ENCODE data around the gene PCDHGA11.
"Not testable (repeated sequence)": the region's sequence is repeated elsewhere in the genome, so short reads cannot be mapped to it uniquely, and the experiment has no call there.

PCDHGA11 gene

DNA sequence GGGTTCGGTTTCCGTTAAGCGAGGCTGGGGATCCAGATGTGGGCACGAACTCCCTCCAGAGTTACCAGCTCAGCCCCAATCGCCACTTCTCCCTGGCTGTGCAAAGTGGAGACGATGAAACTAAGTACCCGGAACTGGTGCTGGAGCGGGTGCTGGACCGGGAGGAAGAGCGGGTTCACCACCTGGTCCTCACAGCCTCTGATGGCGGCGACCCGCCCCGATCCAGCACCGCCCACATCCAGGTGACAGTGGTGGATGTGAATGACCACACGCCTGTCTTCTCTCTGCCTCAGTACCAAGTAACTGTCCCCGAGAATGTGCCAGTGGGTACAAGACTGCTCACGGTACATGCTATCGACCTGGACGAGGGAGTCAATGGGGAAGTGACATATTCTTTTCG is 37.5 kb upstream of the PCDHGA11 start:
- TF ChIP-seq, protein P1, sequence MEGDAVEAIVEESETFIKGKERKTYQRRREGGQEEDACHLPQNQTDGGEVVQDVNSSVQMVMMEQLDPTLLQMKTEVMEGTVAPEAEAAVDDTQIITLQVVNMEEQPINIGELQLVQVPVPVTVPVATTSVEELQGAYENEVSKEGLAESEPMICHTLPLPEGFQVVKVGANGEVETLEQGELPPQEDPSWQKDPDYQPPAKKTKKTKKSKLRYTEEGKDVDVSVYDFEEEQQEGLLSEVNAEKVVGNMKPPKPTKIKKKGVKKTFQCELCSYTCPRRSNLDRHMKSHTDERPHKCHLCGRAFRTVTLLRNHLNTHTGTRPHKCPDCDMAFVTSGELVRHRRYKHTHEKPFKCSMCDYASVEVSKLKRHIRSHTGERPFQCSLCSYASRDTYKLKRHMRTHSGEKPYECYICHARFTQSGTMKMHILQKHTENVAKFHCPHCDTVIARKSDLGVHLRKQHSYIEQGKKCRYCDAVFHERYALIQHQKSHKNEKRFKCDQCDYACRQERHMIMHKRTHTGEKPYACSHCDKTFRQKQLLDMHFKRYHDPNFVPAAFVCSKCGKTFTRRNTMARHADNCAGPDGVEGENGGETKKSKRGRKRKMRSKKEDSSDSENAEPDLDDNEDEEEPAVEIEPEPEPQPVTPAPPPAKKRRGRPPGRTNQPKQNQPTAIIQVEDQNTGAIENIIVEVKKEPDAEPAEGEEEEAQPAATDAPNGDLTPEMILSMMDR (IDR thresholded peaks at IDR 0.05; ENCODE audit: borderline replicate concordance, insufficient read depth, low read depth, low read length) = no peak

DNA sequence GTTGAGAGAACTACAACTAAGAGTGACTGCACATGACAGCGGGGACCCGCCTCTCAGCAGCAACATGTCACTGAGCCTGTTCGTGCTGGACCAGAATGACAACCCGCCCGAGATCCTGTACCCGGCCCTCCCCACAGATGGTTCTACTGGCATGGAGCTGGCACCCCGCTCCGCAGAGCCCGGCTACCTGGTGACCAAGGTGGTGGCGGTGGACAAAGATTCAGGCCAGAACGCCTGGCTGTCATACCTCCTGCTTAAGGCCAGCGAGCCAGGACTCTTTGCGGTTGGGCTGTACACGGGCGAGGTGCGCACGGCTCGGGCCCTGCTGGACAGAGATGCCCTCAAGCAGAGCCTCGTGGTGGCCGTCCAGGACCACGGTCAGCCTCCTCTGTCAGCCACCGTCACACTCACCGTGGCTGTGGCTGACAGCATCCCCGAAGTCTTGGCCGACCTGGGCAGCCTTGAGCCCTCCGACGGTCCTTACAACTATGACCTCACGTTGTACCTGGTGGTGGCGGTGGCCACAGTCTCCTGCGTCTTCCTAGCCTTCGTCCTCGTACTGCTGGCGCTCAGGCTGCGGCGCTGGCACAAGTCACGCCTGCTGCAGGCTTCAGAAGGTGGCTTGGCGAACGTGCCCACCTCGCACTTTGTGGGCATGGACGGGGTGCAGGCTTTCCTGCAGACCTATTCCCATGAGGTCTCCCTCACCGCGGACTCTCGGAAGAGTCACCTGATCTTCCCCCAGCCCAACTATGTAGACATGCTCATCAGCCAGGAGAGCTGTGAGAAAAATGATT is 36.2 kb upstream of the PCDHGA11 start:
- TF ChIP-seq, protein P1 (IDR thresholded peaks at IDR 0.05; ENCODE audit: borderline replicate concordance, insufficient read depth, low read depth, low read length) = no peak
- no peak overlapping the region for H3K4me3 ChIP-seq (ENCODE audit: low read depth, low read length)

More for the DNA sequence above, 37.5 kb upstream of the PCDHGA11 start:
- no peak overlapping the region for H3K4me3 ChIP-seq (ENCODE audit: low read depth, low read length)

DNA sequence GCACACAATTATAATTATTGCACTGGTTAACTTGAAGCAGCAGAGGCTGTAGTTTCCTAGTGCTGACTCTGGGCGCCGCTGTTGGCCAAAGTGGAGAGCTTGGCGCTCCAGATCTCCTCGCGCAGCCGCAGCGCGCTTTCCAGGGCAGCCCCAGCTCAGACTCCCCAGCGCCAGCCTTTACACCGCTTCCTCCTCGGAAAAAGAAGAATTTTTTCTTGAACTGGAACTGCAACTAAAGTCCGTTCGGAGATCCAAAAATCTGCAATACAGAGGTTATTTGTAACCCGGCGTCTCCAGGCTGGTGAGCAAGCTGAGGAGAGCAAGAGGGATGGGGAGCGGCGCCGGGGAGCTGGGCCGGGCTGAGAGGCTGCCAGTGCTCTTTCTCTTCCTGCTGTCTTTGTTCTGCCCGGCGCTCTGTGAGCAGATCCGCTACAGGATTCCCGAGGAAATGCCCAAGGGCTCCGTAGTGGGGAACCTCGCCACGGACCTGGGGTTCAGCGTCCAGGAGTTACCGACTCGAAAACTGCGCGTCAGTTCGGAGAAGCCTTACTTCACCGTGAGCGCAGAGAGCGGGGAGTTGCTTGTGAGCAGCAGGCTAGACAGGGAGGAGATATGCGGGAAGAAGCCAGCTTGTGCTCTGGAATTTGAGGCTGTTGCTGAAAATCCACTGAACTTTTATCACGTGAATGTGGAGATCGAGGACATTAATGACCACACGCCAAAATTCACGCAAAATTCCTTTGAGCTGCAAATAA is 33.1 kb upstream of the PCDHGA11 start, which contains the start of gene PCDHGB4:
Gene PCDHGB4, plus strand, starts transcription at position 142 of the 755 bp plus-strand sequence. Its CDS starts 187 bp downstream, at position 329.
- H3K4me3 ChIP-seq (ENCODE audit: low read depth, low read length) = not testable (repeated sequence)
- TF ChIP-seq, protein P1 (IDR thresholded peaks at IDR 0.05; ENCODE audit: borderline replicate concordance, insufficient read depth, low read depth, low read length) = peak; percentile 31; the same call in 1 of the 2 replicates

DNA sequence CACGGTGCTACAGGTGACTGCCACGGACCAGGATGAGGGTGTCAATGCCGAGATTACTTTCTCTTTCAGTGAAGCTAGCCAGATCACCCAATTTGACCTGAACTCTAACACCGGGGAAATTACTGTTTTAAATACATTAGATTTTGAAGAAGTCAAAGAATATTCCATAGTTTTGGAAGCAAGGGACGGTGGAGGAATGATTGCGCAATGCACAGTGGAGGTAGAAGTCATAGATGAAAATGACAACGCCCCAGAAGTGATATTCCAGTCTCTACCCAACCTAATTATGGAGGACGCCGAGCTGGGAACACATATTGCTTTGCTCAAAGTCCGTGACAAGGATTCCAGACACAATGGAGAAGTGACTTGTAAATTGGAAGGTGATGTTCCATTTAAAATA is 32.2 kb upstream of the PCDHGA11 start:
- no peak overlapping the region for H3K4me3 ChIP-seq (ENCODE audit: low read depth, low read length)
- TF ChIP-seq, protein P1 (IDR thresholded peaks at IDR 0.05; ENCODE audit: borderline replicate concordance, insufficient read depth, low read depth, low read length) = no peak

DNA sequence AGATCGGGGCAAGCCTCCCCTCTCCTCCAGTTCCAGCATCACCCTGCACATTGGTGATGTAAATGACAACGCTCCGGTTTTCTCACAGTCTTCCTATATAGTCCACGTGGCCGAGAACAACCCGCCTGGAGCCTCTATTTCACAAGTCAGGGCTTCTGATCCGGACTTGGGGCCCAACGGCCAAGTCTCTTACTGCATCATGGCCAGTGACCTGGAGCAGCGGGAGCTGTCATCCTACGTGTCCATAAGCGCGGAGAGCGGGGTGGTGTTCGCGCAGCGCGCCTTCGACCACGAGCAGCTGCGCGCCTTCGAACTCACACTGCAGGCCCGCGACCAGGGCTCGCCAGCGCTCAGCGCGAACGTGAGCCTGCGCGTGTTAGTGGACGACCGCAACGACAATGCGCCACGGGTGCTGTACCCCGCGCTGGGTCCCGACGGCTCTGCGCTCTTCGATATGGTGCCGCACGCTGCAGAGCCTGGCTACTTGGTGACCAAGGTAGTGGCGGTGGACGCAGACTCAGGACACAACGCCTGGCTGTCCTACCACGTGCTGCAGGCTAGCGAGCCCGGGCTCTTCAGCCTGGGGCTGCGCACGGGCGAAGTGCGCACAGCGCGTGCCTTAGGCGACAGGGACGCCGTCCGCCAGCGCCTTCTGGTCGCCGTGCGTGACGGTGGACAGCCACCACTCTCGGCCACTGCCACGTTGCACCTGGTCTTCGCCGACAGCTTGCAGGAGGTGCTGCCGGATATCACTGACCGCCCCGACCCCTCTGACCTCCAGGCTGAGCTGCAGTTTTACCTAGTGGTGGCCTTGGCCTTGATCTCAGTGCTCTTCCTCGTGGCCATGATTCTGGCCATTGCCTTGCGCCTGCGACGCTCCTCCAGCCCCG is 31.5 kb upstream of the PCDHGA11 start:
- TF ChIP-seq, protein P1 (IDR thresholded peaks at IDR 0.05; ENCODE audit: borderline replicate concordance, insufficient read depth, low read depth, low read length) = no peak
- H3K4me3 ChIP-seq (ENCODE audit: low read depth, low read length) = no peak overlapping the region

DNA sequence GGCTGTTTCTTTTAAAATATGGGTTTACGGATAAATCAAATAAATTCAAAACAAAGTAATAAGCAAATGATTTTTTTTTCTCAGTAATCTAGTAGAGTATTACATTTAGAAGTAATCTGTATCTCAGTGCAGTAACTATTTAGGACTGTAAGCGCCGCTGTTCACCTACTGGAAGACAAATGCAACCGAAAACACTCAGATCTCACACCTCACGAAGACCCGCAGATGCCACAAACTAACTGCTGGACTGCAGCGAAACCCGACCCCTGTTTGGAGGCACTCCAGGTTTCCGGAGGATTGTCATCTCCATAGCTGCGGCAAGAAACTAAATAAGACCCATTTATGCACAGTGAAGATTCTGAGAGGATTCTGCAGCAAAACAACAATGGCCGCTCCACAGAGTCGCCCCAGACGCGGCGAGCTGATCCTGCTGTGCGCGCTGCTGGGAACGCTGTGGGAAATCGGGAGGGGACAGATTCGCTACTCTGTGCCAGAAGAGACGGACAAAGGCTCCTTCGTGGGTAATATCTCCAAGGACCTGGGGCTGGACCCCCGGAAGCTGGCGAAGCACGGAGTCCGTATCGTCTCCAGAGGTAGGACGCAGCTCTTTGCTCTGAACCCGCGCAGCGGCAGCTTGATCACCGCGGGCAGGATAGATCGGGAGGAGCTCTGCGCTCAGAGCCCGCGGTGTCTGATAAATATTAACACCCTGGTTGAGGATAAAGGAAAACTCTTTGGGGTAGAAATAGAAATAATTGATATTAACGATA is 28.2 kb upstream of the PCDHGA11 start, which contains the start of gene PCDHGA8:
Gene PCDHGA8, plus strand, starts transcription at position 205 of the 770 bp plus-strand sequence. Its CDS starts 181 bp downstream, at position 386.
- TF ChIP-seq, protein P1 (IDR thresholded peaks at IDR 0.05; ENCODE audit: borderline replicate concordance, insufficient read depth, low read depth, low read length) = peak; percentile 8; the same call in 1 of the 2 replicates
- H3K4me3 ChIP-seq (ENCODE audit: low read depth, low read length) = no peak within 1 kb of the TSS
